ENCODE data around the gene SLC46A2. TPM values are rescaled to one million over a fixed set of nuclear protein-coding genes. Genes with fewer than 3 reads are reported as not detected.

Gene SLC46A2
- total and polyA plus RNA-seq, 2 experiments from 2014 or later: 0.11 TPM; not detected in 1

DNA sequence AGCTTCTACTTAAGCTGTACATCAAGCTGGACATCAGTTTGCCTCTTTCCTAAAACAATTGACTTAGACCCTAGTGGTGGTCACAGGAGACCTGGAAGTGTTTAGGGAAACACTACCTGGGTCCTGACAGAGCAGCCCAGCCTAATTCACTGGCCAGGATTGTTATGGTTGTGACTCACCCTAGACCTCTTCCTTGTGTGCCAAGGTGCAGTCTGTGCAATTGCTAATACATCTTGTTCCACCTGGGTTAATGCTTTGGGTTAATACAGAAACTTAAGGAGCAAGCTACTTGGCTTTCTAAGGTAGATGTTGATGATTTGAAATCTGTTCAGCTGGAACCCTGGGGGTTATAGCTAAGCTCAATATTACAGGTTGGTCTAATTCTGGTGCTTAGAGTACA, 48.7 kb upstream of the SLC46A2 start (continued):
- TF ChIP-seq, protein P1, sequence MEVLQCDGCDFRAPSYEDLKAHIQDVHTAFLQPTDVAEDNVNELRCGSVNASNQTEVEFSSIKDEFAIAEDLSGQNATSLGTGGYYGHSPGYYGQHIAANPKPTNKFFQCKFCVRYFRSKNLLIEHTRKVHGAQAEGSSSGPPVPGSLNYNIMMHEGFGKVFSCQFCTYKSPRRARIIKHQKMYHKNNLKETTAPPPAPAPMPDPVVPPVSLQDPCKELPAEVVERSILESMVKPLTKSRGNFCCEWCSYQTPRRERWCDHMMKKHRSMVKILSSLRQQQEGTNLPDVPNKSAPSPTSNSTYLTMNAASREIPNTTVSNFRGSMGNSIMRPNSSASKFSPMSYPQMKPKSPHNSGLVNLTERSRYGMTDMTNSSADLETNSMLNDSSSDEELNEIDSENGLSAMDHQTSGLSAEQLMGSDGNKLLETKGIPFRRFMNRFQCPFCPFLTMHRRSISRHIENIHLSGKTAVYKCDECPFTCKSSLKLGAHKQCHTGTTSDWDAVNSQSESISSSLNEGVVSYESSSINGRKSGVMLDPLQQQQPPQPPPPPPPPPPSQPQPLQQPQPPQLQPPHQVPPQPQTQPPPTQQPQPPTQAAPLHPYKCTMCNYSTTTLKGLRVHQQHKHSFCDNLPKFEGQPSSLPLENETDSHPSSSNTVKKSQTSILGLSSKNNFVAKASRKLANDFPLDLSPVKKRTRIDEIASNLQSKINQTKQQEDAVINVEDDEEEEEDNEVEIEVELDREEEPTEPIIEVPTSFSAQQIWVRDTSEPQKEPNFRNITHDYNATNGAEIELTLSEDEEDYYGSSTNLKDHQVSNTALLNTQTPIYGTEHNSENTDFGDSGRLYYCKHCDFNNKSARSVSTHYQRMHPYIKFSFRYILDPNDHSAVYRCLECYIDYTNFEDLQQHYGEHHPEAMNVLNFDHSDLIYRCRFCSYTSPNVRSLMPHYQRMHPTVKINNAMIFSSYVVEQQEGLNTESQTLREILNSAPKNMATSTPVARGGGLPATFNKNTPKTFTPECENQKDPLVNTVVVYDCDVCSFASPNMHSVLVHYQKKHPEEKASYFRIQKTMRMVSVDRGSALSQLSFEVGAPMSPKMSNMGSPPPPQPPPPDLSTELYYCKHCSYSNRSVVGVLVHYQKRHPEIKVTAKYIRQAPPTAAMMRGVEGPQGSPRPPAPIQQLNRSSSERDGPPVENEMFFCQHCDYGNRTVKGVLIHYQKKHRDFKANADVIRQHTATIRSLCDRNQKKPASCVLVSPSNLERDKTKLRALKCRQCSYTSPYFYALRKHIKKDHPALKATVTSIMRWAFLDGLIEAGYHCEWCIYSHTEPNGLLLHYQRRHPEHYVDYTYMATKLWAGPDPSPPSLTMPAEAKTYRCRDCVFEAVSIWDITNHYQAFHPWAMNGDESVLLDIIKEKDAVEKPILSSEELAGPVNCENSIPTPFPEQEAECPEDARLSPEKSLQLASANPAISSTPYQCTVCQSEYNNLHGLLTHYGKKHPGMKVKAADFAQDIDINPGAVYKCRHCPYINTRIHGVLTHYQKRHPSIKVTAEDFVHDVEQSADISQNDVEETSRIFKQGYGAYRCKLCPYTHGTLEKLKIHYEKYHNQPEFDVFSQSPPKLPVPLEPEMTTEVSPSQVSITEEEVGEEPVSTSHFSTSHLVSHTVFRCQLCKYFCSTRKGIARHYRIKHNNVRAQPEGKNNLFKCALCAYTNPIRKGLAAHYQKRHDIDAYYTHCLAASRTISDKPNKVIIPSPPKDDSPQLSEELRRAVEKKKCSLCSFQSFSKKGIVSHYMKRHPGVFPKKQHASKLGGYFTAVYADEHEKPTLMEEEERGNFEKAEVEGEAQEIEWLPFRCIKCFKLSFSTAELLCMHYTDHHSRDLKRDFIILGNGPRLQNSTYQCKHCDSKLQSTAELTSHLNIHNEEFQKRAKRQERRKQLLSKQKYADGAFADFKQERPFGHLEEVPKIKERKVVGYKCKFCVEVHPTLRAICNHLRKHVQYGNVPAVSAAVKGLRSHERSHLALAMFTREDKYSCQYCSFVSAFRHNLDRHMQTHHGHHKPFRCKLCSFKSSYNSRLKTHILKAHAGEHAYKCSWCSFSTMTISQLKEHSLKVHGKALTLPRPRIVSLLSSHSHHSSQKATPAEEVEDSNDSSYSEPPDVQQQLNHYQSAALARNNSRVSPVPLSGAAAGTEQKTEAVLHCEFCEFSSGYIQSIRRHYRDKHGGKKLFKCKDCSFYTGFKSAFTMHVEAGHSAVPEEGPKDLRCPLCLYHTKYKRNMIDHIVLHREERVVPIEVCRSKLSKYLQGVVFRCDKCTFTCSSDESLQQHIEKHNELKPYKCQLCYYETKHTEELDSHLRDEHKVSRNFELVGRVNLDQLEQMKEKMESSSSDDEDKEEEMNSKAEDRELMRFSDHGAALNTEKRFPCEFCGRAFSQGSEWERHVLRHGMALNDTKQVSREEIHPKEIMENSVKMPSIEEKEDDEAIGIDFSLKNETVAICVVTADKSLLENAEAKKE (CRISPR knock-in tag; IDR thresholded peaks at IDR 0.05): no peak
- TF ChIP-seq, protein P2, sequence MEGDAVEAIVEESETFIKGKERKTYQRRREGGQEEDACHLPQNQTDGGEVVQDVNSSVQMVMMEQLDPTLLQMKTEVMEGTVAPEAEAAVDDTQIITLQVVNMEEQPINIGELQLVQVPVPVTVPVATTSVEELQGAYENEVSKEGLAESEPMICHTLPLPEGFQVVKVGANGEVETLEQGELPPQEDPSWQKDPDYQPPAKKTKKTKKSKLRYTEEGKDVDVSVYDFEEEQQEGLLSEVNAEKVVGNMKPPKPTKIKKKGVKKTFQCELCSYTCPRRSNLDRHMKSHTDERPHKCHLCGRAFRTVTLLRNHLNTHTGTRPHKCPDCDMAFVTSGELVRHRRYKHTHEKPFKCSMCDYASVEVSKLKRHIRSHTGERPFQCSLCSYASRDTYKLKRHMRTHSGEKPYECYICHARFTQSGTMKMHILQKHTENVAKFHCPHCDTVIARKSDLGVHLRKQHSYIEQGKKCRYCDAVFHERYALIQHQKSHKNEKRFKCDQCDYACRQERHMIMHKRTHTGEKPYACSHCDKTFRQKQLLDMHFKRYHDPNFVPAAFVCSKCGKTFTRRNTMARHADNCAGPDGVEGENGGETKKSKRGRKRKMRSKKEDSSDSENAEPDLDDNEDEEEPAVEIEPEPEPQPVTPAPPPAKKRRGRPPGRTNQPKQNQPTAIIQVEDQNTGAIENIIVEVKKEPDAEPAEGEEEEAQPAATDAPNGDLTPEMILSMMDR (conservative IDR thresholded peaks at IDR 0.05; ENCODE audit: low read depth in 2 of 2): no peak
- TF ChIP-seq EZH2phosphoT487 (IDR thresholded peaks at IDR 0.05; ENCODE audit: unreplicated experiment) (no peak), EZH2 (IDR thresholded peaks at IDR 0.05; ENCODE audit: low read depth, unreplicated experiment) (no peak), NANOG (IDR thresholded peaks at IDR 0.05; ENCODE audit: borderline replicate concordance) (no peak), JUNB (IDR thresholded peaks at IDR 0.05; ENCODE audit: unreplicated experiment) (no peak)

DNA sequence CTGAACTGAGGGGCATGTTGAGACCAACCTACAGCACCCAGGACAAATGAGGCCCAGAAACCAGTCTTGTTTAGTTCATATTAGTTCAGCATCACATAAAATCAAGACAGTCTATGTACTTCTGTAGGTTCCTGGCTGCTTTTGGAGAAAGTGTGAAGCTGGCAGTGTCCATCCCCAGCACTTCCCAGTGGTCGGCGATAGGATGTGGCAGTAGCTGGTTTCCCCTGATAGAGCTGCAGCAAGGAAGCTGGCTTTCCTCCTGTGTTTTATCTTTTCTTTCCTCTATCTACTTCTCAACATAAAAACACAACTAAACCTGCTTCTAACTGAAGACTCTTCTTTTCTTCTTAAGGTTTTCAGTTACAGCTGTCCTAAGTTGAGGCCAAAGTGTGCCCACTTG, 43.0 kb upstream of the SLC46A2 start:
- Histone ChIP-seq H3K4me3 (no peak overlapping the region), H3K27me3 (ENCODE audit: insufficient read depth) (peaks cover 24% of the 10 kb centered on the region), H3K36me3 (ENCODE audit: insufficient read depth) (no peaks in the 10 kb centered on the region), H3K4me2 (no peak overlapping the region), H3K27ac (ENCODE audit: low read depth) (no peak overlapping the region), H3K4me1 (ENCODE audit: insufficient read depth) (no peaks in the 10 kb centered on the region), H4K20me1 (replicated peaks; ENCODE audit: insufficient read depth) (no peaks in the 10 kb centered on the region), H3K9me2 (ENCODE audit: insufficient read depth) (no peaks in the 10 kb centered on the region), H3K79me2 (replicated peaks; ENCODE audit: insufficient read depth) (no peaks in the 10 kb centered on the region), H2AFZ (no peak overlapping the region), H3F3A (replicated peaks; ENCODE audit: low read depth) (no peaks in the 10 kb centered on the region)
- no peak overlapping the region for H3K4me3 Mint-ChIP-seq
- no peaks in the 10 kb centered on the region for H3K36me3 Mint-ChIP-seq (ENCODE audit: low read depth)
- DNase-seq (ENCODE audit: low spot score) (no peak), ATAC-seq (no peak)
- no peaks in the 10 kb centered on the region for H3K4me1 Mint-ChIP-seq
- H3K27ac Mint-ChIP-seq: no peak overlapping the region
- no peaks in the 10 kb centered on the region for H3K9me3 Mint-ChIP-seq
- peaks cover 9% of the 10 kb centered on the region for H3K27me3 Mint-ChIP-seq (ENCODE audit: insufficient read depth, low read depth, poor library complexity)
- no peak for TF ChIP-seq JUNB (IDR thresholded peaks at IDR 0.05; ENCODE audit: unreplicated experiment)
- TF ChIP-seq NANOG (IDR thresholded peaks at IDR 0.05; ENCODE audit: borderline replicate concordance): no peak
- TF ChIP-seq, protein P1 (CRISPR knock-in tag; IDR thresholded peaks at IDR 0.05): no peak
- TF ChIP-seq POLR2AphosphoS5 (IDR thresholded peaks at IDR 0.05; ENCODE audit: low read depth): no peak
